Stimulated activated CD4-positive, alpha-beta T cell treated with anti-CD3 and anti-CD28 coated beads, Interleukin-1b, Interleukin-23, amount 100 ng/mL, for 1 hour (primary cell): ENCODE measurements around the gene ACVR2B.
A peak's percentile ranks its signal among the peaks of the same experiment; 100 is the strongest.
"Not testable (repeated sequence)": the region's sequence is repeated elsewhere in the genome, so short reads cannot be mapped to it uniquely, and the experiment has no call there.

ENCODE experiments used
- DNase-seq, 2 donors: peaks; one replicate each; pipeline ENCODE4 v3.0.0-alpha.2; 2020; ENCODE audit warnings: low read depth in 2 of 2

The ACVR2B gene

DNA sequence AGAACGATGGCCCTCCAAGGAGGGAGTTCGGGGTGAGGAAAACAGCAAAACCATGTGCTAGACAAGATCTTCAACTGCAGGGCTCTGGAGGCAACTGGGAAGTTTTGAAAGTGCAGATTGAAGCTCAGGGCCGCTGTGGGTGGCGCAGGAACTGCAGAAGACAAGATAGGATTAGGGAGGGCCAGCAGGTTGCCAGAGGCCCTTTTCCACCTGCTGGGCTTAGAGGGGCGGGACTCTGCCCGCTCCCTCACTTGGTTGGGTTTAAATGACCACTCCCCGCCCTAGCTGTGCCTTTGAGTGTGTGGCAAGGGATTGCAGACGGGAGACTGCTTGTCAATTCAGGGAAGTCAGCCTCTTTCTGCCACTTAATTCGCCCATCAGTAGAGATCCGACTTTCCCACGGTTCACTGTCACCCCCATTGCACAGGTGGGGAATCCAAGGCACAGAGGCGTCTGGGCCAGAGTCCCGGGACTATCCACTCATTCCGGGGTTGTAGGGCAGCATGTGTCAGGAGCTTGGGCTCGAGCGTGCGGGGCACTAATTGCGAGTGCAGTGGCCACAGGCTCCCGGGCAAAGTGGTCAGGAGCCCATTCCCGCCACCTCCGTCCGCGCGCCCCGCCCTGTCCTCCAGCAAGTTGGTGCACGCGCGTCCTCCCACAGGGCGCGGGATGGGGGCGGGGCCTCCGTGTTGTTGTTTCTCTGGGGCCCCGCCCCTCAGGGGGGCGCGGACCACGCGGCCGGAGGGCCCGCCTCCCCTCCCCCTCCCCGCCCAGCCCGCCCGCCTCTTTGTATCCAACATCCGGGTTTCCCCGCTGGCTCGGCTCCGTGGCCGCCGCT is at the start of gene ACVR2B:
Gene ACVR2B (plus strand): TSS at position 816 of the 838 bp plus-strand sequence. CDS start 433 bp downstream, outside the sequence.
- DNase-seq, result peak; percentile 39 to 46

GRCh38 chr3:38404286-38404685 is 49.4 kb upstream of the ACVR2B start:
- no peak for DNase-seq

- no peak for DNase-seq
These were observed 42.1 kb upstream of the ACVR2B start for GRCh38 chr3:38411591-38411990.

DNA sequence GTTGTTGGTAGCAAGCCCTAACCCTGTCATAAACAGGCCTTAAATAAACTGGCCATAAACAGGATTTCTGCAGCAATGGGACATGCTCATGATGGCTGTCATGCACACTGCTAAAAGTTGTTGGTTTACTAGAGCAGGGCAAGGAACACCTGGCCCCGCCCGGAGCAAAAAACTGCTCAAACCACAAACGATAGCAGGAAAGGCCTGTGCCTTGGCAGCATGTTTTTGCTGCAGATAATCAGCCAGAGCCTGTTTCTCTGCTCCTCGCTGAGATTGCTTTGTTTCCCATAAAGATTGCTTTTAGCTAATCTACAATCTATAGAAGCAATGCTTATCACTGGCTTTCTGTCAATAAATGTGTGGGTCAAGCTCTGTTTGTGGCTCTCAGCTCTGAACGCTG is 32.9 kb upstream of the ACVR2B start:
- DNase-seq, result not testable (repeated sequence)

- no peak for DNase-seq
These were observed 31.9 kb upstream of the ACVR2B start for GRCh38 chr3:38421679-38422336.

GRCh38 chr3:38426798-38427426 is 26.8 kb upstream of the ACVR2B start:
- not testable (repeated sequence) for DNase-seq

GRCh38 chr3:38432871-38433658 is 20.6 kb upstream of the ACVR2B start:
- not testable (repeated sequence) for DNase-seq

DNA sequence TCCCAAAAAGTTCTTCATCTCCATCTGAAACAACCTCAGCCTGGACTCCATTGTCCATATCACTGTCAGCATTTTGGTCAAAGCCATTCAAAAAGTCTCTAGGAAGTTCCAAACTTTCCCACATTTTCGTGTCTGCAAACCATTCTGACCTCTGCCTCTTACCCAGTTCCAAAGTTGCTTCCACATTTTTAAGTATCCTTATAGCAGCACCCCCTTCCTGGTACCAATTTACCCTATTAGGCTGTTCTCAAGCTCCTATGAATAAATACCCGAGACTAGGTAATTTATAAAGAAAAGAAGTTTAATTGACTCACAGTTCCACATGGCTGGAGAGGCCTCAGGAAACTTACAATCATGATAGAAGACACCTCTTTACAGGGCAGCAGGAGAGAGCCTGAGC is 20.0 kb upstream of the ACVR2B start:
- DNase-seq, result not testable (repeated sequence)

- not testable (repeated sequence) for DNase-seq
These were observed 15.1 kb upstream of the ACVR2B start for GRCh38 chr3:38438436-38439069.

- not testable (repeated sequence) for DNase-seq
These were observed 10.5 kb upstream of the ACVR2B start for GRCh38 chr3:38443205-38443604.

GRCh38 chr3:38446085-38446686 is 7.5 kb upstream of the ACVR2B start:
- no peak for DNase-seq

GRCh38 chr3:38446812-38447211 is 6.9 kb upstream of the ACVR2B start:
- no peak for DNase-seq

DNA sequence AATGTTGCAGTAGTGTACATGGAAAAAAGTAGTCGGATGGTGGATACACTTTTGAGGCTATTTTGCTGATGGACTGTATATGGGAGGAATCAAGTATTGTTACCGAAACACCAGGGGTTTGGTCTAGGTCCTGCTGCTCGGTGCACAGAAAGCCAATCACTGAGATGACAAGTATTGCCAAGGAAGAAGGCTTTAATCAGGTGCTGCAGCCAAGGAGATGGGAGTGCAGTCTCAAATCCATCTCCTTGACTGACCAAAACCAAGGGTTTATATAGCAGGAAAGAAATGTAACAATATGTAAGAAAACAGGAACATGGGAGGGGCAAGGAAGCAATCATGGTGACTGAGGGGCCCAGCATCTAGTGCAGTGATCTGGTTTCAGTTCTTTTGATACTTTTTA is 2.8 kb upstream of the ACVR2B start:
- DNase-seq, result no peak

DNA sequence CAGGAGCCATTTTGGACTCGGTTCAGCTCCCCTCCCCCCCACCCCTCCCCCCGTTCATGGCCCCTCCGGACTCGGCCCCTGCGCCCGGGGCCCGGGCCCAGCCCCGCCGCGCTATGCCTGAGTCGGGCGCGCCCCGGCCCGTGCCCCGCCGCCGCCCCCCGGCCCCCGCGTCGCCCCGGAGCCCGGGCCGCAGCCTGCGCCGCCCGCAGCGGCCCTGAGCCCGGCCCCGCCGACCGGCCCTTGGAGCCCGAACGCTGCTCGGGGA is 155 bp downstream of the ACVR2B start:
- no peak for DNase-seq

GRCh38 chr3:38454178-38454883 is 641 bp downstream of the ACVR2B start:
- no peak for DNase-seq

DNA sequence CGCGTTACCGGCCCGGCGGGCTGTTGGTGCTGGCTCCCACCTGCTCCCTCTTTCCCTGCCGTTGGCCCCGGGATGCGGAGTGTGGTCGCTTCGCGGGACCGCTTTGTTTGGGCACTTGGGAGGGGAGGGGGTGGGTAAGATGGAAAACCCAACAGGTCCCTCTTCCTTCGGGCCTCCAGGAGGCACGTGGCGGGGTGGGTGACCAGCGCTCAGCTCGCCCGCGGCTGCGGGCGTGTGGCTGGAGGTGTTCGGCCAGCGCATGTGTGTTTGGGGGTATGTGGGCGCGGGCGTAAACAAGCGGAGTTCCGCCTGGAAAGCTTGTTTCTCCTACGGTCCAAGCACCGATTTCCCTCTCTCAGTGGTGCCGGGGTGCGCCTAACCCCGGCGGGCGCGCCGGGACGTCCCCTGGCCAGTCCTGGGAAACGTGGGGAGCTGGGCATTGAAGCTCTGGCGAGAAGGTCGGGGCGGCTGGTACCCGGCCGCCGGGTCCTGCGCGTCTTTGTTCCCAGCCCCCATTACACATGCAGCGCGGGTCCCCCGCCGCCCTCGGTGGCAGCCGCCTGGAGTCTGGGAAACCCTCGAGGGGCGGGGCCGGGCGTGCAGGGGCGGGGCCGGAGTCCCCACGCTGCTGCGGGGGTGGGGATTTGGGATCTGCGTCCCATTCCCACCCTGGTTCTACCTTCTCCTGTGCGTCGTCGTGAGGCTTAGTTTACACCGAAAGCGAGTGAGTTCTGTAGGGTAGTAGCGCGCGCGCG is 1.4 kb downstream of the ACVR2B start:
- no peak for DNase-seq

- no peak for DNase-seq
These were observed 2.1 kb downstream of the ACVR2B start for GRCh38 chr3:38455639-38456430.

DNA sequence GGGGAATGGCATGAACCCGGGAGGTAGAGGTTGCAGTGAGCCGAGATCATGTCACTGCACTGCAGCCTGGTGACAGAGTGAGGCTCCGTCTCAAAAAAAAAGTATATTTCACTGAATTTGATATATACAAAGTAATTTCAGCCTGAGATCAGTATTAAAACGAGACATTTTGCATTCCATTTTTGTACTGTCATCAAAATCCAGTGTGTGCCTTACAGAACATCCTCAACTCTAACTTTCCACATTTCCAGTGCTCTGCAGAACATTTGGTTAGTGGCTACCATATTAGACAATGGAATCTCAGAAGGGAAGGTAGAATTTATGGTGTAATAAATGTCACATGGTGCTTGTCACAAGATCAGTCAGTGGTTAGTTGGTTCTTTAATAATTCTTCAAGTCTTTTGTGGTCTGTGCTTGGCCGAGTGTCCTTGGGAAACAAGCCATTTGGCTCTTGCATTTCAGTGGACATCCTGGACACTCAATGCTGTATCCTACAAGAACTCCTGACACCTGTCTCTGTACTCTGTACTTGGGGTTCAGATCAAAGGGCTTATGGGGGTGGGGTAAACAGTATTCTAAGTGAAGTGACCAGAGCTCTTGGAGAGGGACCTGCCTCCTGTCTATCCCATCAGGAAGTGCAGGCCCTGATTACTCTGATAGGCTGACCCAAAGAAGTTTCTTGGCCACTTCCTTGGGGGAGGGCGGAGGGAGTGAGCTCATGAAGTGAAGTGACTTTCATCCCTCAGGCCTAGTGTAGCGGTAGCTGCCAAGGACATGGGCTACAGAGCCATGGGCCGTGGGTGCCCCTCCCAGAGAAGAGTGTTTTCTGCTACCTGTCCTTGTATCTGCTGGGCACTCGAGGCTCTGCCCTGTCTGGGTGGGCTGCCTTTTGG is 3.7 kb downstream of the ACVR2B start:
- DNase-seq, result no peak
